Esophagus muscularis mucosa (tissue), 3 donors: Measurements from ENCODE around the gene IL17RD.

Source experiments
- EP300 ChIP-seq: sonication (generic); formaldehyde crosslinking; IDR thresholded peaks from one replicate; pipeline ENCODE4 v1.6.1; 2017; ENCODE audit warnings: antibody characterized with exemption
- TF ChIP-seq, protein P1 (sequence below), 3 experiments: fragments of 200-600 bp in 2 of 3; fragments of 450-650 bp in 1 of 3; sonication (generic) in 2 of 3; IDR thresholded peaks; one replicate each; pipeline ENCODE4 v1.5.1; 2017 to 2019; ENCODE audit warnings: antibody characterized with exemption in 3 of 3, mild to moderate bottlenecking in 2 of 3, moderate library complexity in 1 of 3

DNA sequence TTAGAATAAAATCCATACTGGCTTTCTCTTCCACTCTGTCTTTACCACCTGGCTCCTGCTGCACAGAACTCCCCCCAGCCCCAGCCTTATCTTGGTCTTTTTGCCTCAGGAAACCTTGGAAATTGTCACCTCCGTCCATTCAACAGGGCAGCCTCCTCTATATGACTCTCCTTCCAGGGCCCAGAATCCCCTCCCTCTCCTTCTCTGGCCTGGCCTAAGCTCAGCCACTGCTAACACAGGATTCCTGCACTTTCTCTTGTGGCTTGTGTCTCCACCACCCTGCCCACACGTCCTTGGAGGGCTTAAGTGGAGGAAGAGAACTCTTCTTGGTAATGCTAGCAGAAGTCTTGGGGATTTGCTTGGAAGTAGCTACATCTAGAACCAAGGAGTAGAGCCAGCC, 1.5 kb upstream of the IL17RD start:
- TF ChIP-seq, protein P1, sequence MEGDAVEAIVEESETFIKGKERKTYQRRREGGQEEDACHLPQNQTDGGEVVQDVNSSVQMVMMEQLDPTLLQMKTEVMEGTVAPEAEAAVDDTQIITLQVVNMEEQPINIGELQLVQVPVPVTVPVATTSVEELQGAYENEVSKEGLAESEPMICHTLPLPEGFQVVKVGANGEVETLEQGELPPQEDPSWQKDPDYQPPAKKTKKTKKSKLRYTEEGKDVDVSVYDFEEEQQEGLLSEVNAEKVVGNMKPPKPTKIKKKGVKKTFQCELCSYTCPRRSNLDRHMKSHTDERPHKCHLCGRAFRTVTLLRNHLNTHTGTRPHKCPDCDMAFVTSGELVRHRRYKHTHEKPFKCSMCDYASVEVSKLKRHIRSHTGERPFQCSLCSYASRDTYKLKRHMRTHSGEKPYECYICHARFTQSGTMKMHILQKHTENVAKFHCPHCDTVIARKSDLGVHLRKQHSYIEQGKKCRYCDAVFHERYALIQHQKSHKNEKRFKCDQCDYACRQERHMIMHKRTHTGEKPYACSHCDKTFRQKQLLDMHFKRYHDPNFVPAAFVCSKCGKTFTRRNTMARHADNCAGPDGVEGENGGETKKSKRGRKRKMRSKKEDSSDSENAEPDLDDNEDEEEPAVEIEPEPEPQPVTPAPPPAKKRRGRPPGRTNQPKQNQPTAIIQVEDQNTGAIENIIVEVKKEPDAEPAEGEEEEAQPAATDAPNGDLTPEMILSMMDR (IDR thresholded peaks at IDR 0.05) = no peak
- TF ChIP-seq EP300 = no peak
